CD4-positive, alpha-beta T cell treated with Interleukin-6 for 4 hours (primary cell): ENCODE results near the gene METTL6.
"Not testable (repeated sequence)": the region's sequence is repeated elsewhere in the genome, so short reads cannot be mapped to it uniquely, and the experiment has no call there.

Experiments used
- DNase-seq: peaks from one replicate; pipeline ENCODE4 v3.0.0-alpha.2; 2020; ENCODE audit warnings: mixed read lengths

The METTL6 gene

GRCh38 chr3:15450438-15451215 is 23.3 kb upstream of the METTL6 start:
- DNase-seq: no peak

- no peak for DNase-seq
Measured at GRCh38 chr3:15449489-15450224, 22.3 kb upstream of the METTL6 start.

- DNase-seq: no peak
Measured at GRCh38 chr3:15443826-15444524, 16.6 kb upstream of the METTL6 start.

DNA sequence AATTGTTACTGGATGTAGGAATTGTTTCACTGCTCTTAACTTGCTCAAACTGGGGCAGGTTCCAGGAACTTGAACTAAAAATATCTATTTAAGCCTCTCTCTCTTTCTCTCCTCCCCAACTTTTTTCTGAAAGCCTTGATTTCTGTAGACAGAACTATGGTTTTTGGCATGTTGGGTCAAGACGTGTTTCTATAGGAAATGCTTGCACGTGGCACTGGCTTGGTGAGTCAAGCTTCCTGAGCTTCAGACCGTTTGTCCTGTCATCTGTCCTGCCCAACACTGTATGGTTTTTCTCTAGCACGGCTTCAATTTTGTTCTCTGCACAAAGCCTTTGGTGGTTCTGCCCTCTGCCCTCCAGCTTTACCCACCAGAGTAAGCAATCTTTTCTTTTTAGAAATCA is 13.5 kb upstream of the METTL6 start:
- no peak for DNase-seq

GRCh38 chr3:15439476-15439875 is 12.1 kb upstream of the METTL6 start:
- DNase-seq: no peak

DNA sequence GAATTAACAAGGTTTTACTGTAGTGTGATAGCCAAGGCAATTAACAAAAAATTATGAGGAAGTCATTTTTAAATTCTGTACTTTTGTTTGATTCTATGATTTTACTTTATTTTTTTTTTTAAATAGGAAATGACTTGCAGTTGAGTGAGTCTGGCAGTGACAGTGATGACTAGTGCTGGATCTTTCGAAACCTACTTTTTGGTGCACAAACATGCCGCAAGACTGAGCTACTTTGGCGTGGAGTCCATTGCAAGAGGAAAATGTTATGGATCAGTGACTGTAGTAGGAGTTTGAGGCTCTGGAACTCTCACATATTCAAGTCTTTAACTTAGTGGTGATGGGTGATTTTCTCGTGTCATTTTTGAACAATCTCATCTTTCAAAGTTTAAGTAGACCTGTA is 11.6 kb upstream of the METTL6 start:
- no peak for DNase-seq

GRCh38 chr3:15436246-15436645 is 8.9 kb upstream of the METTL6 start:
- DNase-seq: no peak

GRCh38 chr3:15434756-15435155 is 7.4 kb upstream of the METTL6 start:
- no peak for DNase-seq

GRCh38 chr3:15433531-15433930 is 6.2 kb upstream of the METTL6 start:
- no peak for DNase-seq

DNA sequence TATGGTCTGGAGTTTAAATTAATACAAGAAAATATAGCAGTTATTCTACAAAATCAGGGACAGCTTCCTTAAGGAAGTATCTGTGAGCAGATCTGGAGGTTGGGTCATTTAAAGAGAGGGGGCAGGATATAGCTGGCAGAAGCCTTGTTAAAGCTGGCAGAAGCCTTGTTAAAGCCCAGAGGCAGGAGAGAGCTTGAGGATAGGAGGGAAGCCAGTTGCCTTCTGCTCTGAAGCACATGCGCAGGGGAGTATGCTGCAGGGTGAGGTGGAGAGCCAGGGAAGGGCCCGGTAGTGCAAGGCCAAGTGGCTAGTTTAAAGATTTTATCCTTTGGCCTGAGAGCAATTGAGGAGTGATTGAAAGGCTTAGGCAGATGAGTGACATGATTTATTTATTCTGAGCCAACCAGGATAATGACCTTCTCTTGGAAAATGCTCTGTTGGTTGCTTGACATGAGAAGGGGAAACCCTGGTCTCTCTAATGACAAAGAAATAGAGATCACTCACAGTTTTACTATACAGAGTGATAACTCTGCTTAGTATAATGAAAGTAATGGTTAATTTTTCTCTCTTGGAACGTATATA is 4.0 kb upstream of the METTL6 start:
- no peak for DNase-seq

DNA sequence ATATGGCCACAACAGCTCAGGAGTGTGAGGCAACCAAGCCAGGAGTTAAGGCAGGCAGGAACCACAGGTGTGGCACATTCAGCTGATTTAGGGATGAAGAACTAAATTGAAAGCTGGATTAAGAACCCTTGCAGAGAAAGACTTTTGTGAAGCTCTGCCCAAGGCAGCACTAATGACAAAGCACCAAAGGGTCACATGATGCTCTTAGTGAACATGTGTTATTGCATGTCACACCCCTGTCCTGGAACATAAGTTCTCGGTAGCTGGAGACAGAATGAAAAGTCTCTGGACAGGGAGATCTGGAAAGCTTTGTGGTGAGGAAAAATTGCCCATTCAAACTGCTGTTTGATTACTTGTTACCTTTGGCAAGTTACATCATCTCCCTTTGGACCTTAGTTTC is 3.3 kb upstream of the METTL6 start:
- no peak for DNase-seq

DNA sequence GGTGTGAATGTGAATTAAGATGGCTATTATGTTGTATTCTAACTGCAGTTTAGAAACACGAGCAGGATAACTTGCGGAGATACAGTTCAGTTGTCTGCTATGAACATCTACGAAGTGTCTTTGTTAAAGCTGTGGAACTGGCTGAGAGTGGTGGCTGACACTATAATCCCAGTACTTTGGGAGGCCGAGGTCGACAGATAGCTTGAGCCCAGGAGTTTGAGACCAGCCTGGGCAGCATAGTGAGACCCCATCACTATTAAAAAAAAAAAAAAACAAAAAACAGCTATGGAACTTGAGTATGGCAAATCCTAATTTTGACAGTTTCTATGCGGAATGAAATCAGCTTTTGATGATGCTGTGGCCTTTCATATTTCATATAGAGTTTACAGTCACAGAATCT is 1.7 kb upstream of the METTL6 start:
- no peak for DNase-seq

- peak; percentile 34 for DNase-seq
Measured at GRCh38 chr3:15428539-15428938, 1.2 kb upstream of the METTL6 start.

DNA sequence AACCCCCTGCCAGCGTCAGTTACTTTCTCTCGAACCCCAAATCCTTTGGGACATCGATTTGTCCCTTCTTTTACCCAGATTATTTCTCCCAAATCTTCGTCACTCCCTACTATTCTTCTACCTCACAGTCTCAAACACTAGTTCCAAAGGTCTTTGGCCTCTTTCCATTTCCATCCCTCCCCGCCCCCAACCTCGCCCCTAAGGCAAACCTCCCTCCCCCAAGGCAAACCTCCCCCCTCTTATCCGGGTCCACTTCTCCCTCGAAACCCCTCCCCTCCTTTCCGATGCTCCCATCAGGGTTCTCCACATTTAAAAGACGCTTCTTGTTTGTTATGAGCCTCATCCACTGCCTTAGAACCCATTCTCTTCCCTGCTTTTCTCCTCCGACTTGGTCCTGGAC is 637 bp upstream of the METTL6 start:
- DNase-seq: no peak

- no peak for DNase-seq
Measured at GRCh38 chr3:15426579-15427118, 695 bp downstream of the METTL6 start.

DNA sequence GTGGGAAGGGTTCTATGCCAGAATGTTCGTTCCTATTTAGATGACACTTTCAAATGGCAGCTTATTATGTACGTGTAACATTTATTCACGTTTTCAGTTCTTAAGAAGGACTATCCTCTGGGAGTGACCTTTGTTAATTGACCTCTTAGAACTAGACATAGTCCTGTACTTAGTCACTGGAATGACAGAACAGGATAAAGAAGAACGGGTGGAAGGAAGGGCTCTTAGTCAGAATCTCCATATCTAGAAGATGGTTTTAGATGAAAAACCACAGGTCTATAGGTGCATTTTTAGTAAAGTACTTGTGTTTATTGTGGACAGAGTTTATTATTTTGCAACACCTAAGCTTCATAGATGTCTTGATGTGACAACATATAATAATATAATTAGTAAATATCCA is 6.5 kb downstream of the METTL6 start:
- DNase-seq: no peak

DNA sequence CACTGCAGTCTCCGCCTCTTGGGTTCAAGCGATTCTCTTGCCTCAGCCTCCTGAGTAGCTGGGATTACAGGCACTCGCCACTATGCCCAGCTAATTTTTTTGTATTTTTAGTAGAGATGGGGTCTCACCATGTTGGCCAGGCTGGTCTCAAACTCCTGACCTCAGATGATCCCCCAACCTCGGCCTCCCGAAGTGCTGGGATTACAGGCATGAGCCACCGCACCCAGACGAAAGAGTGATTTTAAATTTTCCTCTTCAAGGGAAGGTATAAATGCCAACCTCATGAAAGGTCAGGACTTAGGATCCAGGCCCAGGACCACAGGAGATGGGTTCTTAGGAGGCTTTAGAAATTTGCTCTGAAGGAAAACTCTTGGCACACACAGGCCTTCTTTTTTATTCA is 16.4 kb downstream of the METTL6 start:
- DNase-seq: not testable (repeated sequence)

DNA sequence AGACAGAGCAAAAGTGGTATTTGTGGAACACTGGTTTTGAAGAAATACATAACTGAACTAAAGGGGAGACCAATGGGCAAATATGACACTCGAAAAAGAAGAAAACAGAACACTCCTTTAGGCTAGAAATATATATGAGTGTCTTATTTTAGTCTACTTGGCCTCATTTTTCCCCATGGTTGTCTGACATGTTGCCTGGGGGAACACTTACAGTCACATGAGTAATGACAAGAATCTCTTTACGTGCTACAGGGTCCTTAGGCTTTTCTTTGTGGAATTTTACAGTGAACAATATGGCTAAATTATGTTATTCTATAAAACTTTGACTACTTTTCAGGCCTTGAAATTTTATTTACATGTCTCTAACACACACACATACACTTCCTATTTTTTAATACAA is 17.6 kb downstream of the METTL6 start:
- no peak for DNase-seq

- DNase-seq: no peak
Measured at GRCh38 chr3:15409239-15409638, 18.1 kb downstream of the METTL6 start.

- DNase-seq: peak; percentile 26
Measured at GRCh38 chr3:15405448-15406050, 21.8 kb downstream of the METTL6 start.

DNA sequence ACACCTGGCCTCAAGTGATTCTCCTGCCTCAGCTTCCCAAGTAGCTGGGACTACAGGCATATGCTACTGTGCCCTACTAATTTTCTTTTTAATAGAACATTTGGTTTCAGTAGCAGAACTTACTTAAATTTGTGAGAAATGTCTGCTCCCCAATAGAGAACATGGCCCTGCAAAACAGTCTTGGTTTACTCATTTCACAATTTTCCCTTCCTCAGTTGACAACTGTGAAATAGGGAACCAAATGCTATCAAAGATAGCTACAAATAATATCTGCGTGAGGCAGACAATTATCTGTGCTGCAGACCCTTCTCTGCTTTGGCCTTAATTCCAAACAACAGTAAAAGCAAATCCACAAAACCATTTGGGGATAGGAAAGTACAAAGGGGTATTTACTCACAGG is 22.6 kb downstream of the METTL6 start:
- no peak for DNase-seq

DNA sequence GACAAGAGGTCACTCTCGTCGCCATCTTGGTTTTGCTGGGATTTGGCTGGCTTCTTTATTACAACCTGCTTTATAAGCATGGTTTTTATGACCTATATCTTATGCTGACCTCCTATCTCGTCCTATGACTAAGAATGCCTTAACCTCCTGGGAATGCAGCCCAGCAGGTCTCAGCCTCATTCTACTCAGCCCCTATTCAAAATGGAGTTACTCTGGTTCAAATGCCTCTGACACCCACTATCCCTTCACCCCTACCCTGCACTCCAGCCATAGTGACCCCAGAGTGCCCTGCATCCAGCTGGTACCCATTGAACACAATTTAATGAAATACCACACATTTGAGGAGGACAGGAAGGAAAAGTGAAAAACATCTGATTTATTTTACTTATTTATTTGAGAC is 23.4 kb downstream of the METTL6 start:
- DNase-seq: no peak

DNA sequence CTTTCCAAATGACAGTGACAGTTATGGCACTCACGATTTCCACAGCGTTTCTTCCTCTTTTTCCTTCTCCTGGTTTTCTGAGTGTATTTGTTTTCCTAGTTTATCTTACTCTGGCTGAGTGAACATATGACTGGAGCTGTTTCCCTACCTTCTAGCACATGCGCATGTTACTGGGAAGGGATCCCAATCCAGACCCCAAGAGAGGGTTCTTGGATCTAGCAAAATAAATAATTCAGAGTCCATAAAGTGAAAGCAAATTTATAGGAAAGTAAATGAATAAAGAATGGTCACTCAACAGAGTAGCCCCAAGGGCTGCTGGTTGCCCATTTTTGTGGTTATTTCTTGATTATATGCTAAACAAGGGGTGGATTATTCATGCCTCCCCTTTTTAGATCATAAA is 23.8 kb downstream of the METTL6 start:
- no peak for DNase-seq
